ENCODE data around the gene MPST. TPM values are rescaled to one million over a fixed set of nuclear protein-coding genes. Genes with fewer than 3 reads are reported as not detected.

Gene MPST
- total and polyA plus RNA-seq, 2 donors (not counting 1 experiment from before 2014, with no cell fraction given): 14.8 to 51.5 TPM

- DNase-seq (ENCODE audit: low read depth in 2 of 2): no peak
- H3K4me3 ChIP-seq (replicated peaks in 1 of 4; ENCODE audit: control extremely low read depth in 1 of 4, insufficient read depth in 1 of 4, low read depth in 3 of 4, low read length in 4 of 4): no peak overlapping the region
- H3K9ac ChIP-seq (ENCODE audit: insufficient read depth, low read length): no peak overlapping the region
- H3K4me2 ChIP-seq (ENCODE audit: extremely low read depth, insufficient read depth, low read length): no peak overlapping the region
- no peaks in the 10 kb centered on the region for H3K27me3 ChIP-seq (ENCODE audit: control insufficient read depth, insufficient read depth, low read length)
- no peaks in the 10 kb centered on the region for H4K20me1 ChIP-seq (ENCODE audit: control insufficient read depth, extremely low read depth, insufficient read depth, low read length)
- TF ChIP-seq, protein P1, sequence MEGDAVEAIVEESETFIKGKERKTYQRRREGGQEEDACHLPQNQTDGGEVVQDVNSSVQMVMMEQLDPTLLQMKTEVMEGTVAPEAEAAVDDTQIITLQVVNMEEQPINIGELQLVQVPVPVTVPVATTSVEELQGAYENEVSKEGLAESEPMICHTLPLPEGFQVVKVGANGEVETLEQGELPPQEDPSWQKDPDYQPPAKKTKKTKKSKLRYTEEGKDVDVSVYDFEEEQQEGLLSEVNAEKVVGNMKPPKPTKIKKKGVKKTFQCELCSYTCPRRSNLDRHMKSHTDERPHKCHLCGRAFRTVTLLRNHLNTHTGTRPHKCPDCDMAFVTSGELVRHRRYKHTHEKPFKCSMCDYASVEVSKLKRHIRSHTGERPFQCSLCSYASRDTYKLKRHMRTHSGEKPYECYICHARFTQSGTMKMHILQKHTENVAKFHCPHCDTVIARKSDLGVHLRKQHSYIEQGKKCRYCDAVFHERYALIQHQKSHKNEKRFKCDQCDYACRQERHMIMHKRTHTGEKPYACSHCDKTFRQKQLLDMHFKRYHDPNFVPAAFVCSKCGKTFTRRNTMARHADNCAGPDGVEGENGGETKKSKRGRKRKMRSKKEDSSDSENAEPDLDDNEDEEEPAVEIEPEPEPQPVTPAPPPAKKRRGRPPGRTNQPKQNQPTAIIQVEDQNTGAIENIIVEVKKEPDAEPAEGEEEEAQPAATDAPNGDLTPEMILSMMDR (conservative IDR thresholded peaks at IDR 0.05 in 1 of 2, IDR thresholded peaks at IDR 0.05 in 1 of 2; ENCODE audit: low read depth in 1 of 2, low read length in 2 of 2): no peak
- no peak for TF ChIP-seq EZH2 (IDR thresholded peaks at IDR 0.05; ENCODE audit: low read length, missing control alignments)
- peaks cover 4% of the 10 kb centered on the region for H3K4me1 ChIP-seq (ENCODE audit: control insufficient read depth, extremely low read depth, insufficient read depth, low read length)
- peaks cover 2% of the 10 kb centered on the region for H3K36me3 ChIP-seq (ENCODE audit: control insufficient read depth, insufficient read depth, low read length)
- no peaks in the 10 kb centered on the region for H3K9me3 ChIP-seq (ENCODE audit: control insufficient read depth, insufficient read depth, low read depth, low read length)
- H2AFZ ChIP-seq (ENCODE audit: low read length): no peak overlapping the region
- no peak overlapping the region for H3K27ac ChIP-seq (ENCODE audit: insufficient read depth, low read length)
- peaks cover 5% of the 10 kb centered on the region for H3K79me2 ChIP-seq (ENCODE audit: control insufficient read depth, insufficient read depth, low read length)
Measured at GRCh38 chr22:37021041-37021440, 1.5 kb downstream of the MPST start.

- Histone ChIP-seq H3K27ac (ENCODE audit: insufficient read depth, low read length) (no peak overlapping the region), H3K9ac (ENCODE audit: insufficient read depth, low read length) (no peak overlapping the region), H3K36me3 (ENCODE audit: control insufficient read depth, insufficient read depth, low read length) (peaks cover 2% of the 10 kb centered on the region), H3K27me3 (ENCODE audit: control insufficient read depth, insufficient read depth, low read length) (no peaks in the 10 kb centered on the region), H3K4me2 (ENCODE audit: extremely low read depth, insufficient read depth, low read length) (no peak overlapping the region), H4K20me1 (ENCODE audit: control insufficient read depth, extremely low read depth, insufficient read depth, low read length) (no peaks in the 10 kb centered on the region), H3K9me3 (ENCODE audit: control insufficient read depth, insufficient read depth, low read depth, low read length) (no peaks in the 10 kb centered on the region), H2AFZ (ENCODE audit: low read length) (no peak overlapping the region), H3K4me3 (replicated peaks in 1 of 4; ENCODE audit: control extremely low read depth in 1 of 4, insufficient read depth in 1 of 4, low read depth in 3 of 4, low read length in 4 of 4) (no peak overlapping the region), H3K79me2 (ENCODE audit: control insufficient read depth, insufficient read depth, low read length) (peaks cover 5% of the 10 kb centered on the region), H3K4me1 (ENCODE audit: control insufficient read depth, extremely low read depth, insufficient read depth, low read length) (peaks cover 4% of the 10 kb centered on the region)
- TF ChIP-seq EZH2 (IDR thresholded peaks at IDR 0.05; ENCODE audit: low read length, missing control alignments): no peak
- TF ChIP-seq, protein P1 (conservative IDR thresholded peaks at IDR 0.05 in 1 of 2, IDR thresholded peaks at IDR 0.05 in 1 of 2; ENCODE audit: low read depth in 1 of 2, low read length in 2 of 2): peak; percentile 62 to 75
- peak; percentile 25 to 43 for DNase-seq (ENCODE audit: low read depth in 2 of 2)
Measured at GRCh38 chr22:37021710-37022482, 2.4 kb downstream of the MPST start.

DNA sequence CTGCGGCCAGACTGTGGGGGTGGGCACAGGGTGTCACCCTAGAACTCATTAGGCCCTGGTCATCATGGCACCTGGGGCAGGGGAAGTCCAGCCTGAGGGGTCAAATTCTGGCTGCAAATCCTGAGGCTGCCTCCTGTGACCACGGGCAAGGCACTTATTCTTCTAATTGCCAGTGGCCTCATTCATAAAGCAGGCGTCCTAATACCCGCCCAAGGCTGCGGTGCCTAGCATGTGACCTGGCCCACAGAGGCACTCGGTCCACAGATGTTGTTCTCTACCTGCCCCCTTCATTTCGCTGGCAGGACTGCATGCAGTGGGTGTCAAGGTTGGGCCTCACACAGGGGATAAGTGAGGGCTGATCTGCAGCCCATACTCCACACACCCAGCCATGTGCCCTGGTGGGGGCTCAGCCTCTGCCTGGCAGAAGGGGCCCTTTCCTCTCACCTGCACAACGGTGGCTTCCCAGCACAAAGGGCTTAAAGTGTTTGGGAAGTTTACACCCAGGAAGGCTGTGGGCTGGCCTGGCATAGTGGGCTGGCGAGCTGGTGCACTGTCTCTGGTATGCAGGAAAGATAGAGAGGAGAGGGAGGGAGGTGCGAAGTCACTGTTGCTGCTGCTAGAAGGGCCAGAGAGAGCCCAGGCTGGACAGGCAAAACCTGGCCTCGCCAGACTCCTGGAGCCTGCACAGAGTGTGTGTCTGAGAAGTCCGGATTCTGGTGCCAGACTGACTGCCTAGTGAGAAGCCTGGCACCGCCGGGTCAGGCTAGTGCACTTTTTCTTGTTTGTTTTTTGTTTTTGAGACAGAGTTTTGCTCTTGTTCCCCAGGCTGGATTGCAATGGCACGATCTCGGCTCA lies 3.2 kb downstream of the MPST start:
- no peak for TF ChIP-seq EZH2 (IDR thresholded peaks at IDR 0.05; ENCODE audit: low read length, missing control alignments)
- TF ChIP-seq, protein P1 (conservative IDR thresholded peaks at IDR 0.05 in 1 of 2, IDR thresholded peaks at IDR 0.05 in 1 of 2; ENCODE audit: low read depth in 1 of 2, low read length in 2 of 2): no peak
- no peak overlapping the region for H3K4me2 ChIP-seq (ENCODE audit: extremely low read depth, insufficient read depth, low read length)
- peaks cover 2% of the 10 kb centered on the region for H3K36me3 ChIP-seq (ENCODE audit: control insufficient read depth, insufficient read depth, low read length)
- no peak overlapping the region for H3K4me3 ChIP-seq (replicated peaks in 1 of 4; ENCODE audit: control extremely low read depth in 1 of 4, insufficient read depth in 1 of 4, low read depth in 3 of 4, low read length in 4 of 4)
- no peak overlapping the region for H3K9ac ChIP-seq (ENCODE audit: insufficient read depth, low read length)
- no peaks in the 10 kb centered on the region for H3K27me3 ChIP-seq (ENCODE audit: control insufficient read depth, insufficient read depth, low read length)
- H3K27ac ChIP-seq (ENCODE audit: insufficient read depth, low read length): no peak overlapping the region
- H3K79me2 ChIP-seq (ENCODE audit: control insufficient read depth, insufficient read depth, low read length): peaks cover 5% of the 10 kb centered on the region
- no peak for DNase-seq (ENCODE audit: low read depth in 2 of 2)
- H2AFZ ChIP-seq (ENCODE audit: low read length): no peak overlapping the region
- H3K4me1 ChIP-seq (ENCODE audit: control insufficient read depth, extremely low read depth, insufficient read depth, low read length): peaks cover 4% of the 10 kb centered on the region
- no peaks in the 10 kb centered on the region for H4K20me1 ChIP-seq (ENCODE audit: control insufficient read depth, extremely low read depth, insufficient read depth, low read length)
- H3K9me3 ChIP-seq (ENCODE audit: control insufficient read depth, insufficient read depth, low read depth, low read length): no peaks in the 10 kb centered on the region

Measured in fibroblast of lung (primary cell).